ENCODE measurements around the gene MRPS6. TPM values are rescaled to one million over a fixed set of nuclear protein-coding genes. Genes with fewer than 3 reads are reported as not detected.

Gene MRPS6
- total RNA-seq, 1 donor from 2014 or later = 42.4 TPM

GRCh38 chr21:34093083-34093482 is 19.7 kb downstream of the MRPS6 start:
- no peak overlapping the region for H3K27ac Mint-ChIP-seq (ENCODE audit: unreplicated experiment)
- no peak for DNase-seq (ENCODE audit: low spot score)

DNA sequence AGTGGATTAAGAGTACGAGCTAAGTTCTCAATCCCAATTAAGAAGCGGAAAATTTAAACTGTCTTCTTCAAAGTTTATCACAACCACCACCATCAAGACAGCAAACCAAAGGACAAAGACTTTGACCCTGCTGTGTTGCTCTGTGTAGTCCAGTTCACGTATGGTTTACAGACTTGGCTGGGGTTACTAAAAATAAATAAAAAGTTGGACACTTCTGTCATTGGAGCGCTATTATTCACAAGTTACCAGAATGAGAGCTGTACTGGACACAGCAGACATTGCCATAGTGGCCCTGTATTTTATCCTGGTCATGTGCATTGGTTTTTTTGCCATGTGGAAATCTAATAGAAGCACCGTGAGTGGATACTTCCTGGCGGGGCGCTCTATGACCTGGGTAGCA is 21.6 kb downstream of the MRPS6 start:
- TF ChIP-seq, protein P1, sequence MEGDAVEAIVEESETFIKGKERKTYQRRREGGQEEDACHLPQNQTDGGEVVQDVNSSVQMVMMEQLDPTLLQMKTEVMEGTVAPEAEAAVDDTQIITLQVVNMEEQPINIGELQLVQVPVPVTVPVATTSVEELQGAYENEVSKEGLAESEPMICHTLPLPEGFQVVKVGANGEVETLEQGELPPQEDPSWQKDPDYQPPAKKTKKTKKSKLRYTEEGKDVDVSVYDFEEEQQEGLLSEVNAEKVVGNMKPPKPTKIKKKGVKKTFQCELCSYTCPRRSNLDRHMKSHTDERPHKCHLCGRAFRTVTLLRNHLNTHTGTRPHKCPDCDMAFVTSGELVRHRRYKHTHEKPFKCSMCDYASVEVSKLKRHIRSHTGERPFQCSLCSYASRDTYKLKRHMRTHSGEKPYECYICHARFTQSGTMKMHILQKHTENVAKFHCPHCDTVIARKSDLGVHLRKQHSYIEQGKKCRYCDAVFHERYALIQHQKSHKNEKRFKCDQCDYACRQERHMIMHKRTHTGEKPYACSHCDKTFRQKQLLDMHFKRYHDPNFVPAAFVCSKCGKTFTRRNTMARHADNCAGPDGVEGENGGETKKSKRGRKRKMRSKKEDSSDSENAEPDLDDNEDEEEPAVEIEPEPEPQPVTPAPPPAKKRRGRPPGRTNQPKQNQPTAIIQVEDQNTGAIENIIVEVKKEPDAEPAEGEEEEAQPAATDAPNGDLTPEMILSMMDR (IDR thresholded peaks at IDR 0.05; ENCODE audit: unreplicated experiment) = no peak
- no peak overlapping the region for H3K27ac Mint-ChIP-seq (ENCODE audit: unreplicated experiment)
- no peak for DNase-seq (ENCODE audit: low spot score)
- peaks cover 16% of the 10 kb centered on the region for H3K4me1 Mint-ChIP-seq (ENCODE audit: unreplicated experiment)
- peaks cover 9% of the 10 kb centered on the region for H3K36me3 Mint-ChIP-seq (ENCODE audit: low read depth, unreplicated experiment)
- no peaks in the 10 kb centered on the region for H3K9me3 Mint-ChIP-seq (ENCODE audit: unreplicated experiment)
- no peak overlapping the region for H3K4me3 Mint-ChIP-seq (ENCODE audit: unreplicated experiment)
- no peaks in the 10 kb centered on the region for H3K27me3 Mint-ChIP-seq (ENCODE audit: unreplicated experiment)

More at GRCh38 chr21:34093083-34093482, 19.7 kb downstream of the MRPS6 start:
- H3K9me3 Mint-ChIP-seq (ENCODE audit: unreplicated experiment) = no peaks in the 10 kb centered on the region
- peaks cover 16% of the 10 kb centered on the region for H3K4me1 Mint-ChIP-seq (ENCODE audit: unreplicated experiment)
- H3K4me3 Mint-ChIP-seq (ENCODE audit: unreplicated experiment) = no peak overlapping the region
- TF ChIP-seq, protein P1 (IDR thresholded peaks at IDR 0.05; ENCODE audit: unreplicated experiment) = no peak
- no peaks in the 10 kb centered on the region for H3K27me3 Mint-ChIP-seq (ENCODE audit: unreplicated experiment)
- H3K36me3 Mint-ChIP-seq (ENCODE audit: low read depth, unreplicated experiment) = peaks cover 9% of the 10 kb centered on the region

GRCh38 chr21:34097442-34097841 is 24.1 kb downstream of the MRPS6 start:
- Mint-ChIP-seq H3K9me3 (ENCODE audit: unreplicated experiment) (no peaks in the 10 kb centered on the region), H3K27me3 (ENCODE audit: unreplicated experiment) (no peaks in the 10 kb centered on the region), H3K4me1 (ENCODE audit: unreplicated experiment) (peaks cover 10% of the 10 kb centered on the region), H3K27ac (ENCODE audit: unreplicated experiment) (no peak overlapping the region), H3K36me3 (ENCODE audit: low read depth, unreplicated experiment) (peaks cover 9% of the 10 kb centered on the region), H3K4me3 (ENCODE audit: unreplicated experiment) (no peak overlapping the region)
- TF ChIP-seq, protein P1 (IDR thresholded peaks at IDR 0.05; ENCODE audit: unreplicated experiment) = no peak
- no peak for DNase-seq (ENCODE audit: low spot score)

DNA sequence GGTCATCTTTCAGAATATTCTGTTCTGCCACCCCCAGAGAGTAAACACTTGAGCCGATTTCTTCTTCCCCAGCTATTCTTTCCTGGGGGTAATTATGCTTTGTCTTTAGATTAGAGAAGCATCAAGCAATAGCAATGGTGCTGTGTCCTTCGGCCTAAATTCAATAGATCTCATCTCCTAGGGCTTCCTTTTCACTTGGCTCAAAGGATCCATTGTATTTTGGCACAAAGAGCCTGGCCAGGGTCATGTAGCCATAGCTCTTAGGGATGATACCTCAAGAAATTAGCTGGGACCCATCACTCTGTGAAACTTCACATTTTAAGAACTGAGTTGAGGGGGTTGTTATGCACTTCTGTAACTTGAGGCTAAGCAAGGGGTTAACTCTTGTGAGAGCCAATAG is 27.0 kb downstream of the MRPS6 start:
- Mint-ChIP-seq H3K27me3 (ENCODE audit: unreplicated experiment) (no peaks in the 10 kb centered on the region), H3K27ac (ENCODE audit: unreplicated experiment) (no peak overlapping the region), H3K36me3 (ENCODE audit: low read depth, unreplicated experiment) (peaks cover 9% of the 10 kb centered on the region), H3K4me1 (ENCODE audit: unreplicated experiment) (peaks cover 3% of the 10 kb centered on the region), H3K4me3 (ENCODE audit: unreplicated experiment) (no peak overlapping the region), H3K9me3 (ENCODE audit: unreplicated experiment) (no peaks in the 10 kb centered on the region)
- no peak for DNase-seq (ENCODE audit: low spot score)
- TF ChIP-seq, protein P1 (IDR thresholded peaks at IDR 0.05; ENCODE audit: unreplicated experiment) = no peak

DNA sequence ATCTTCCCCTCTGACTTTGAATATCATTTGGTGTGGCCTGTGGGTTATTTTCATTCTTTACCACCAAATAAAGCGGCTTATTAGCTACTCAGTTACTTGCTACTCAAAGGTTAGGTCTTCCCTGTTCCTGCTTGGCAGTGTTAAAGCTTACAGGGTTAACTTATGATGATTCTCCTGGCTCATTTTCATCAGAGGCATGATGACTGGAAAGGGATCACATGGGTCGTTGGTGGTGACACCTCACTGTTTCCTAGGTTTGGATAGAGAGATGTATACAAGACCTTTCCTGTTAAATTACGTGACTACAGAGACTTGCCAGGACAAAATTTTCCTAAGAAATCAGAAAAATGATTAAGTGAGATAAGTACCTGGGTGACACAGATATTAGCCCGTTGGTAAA is 27.4 kb downstream of the MRPS6 start:
- TF ChIP-seq, protein P1 (IDR thresholded peaks at IDR 0.05; ENCODE audit: unreplicated experiment) = no peak
- no peak overlapping the region for H3K27ac Mint-ChIP-seq (ENCODE audit: unreplicated experiment)
- peaks cover 3% of the 10 kb centered on the region for H3K4me1 Mint-ChIP-seq (ENCODE audit: unreplicated experiment)
- H3K4me3 Mint-ChIP-seq (ENCODE audit: unreplicated experiment) = no peak overlapping the region
- H3K27me3 Mint-ChIP-seq (ENCODE audit: unreplicated experiment) = no peaks in the 10 kb centered on the region
- H3K36me3 Mint-ChIP-seq (ENCODE audit: low read depth, unreplicated experiment) = peaks cover 5% of the 10 kb centered on the region
- H3K9me3 Mint-ChIP-seq (ENCODE audit: unreplicated experiment) = no peaks in the 10 kb centered on the region
- no peak for DNase-seq (ENCODE audit: low spot score)
